Measurements from ENCODE around the gene RAB11FIP5. TPM values are rescaled to one million over a fixed set of nuclear protein-coding genes. Genes with fewer than 3 reads are reported as not detected.
A peak's percentile ranks its signal among the peaks of the same experiment; 100 is the strongest.

The RAB11FIP5 gene
- total RNA-seq, 1 donor from 2014 or later: 63.0 TPM

GRCh38 chr2:73084971-73085370 is 27.8 kb downstream of the RAB11FIP5 start:
- DNase-seq (ENCODE audit: low spot score): peak; percentile 28

DNA sequence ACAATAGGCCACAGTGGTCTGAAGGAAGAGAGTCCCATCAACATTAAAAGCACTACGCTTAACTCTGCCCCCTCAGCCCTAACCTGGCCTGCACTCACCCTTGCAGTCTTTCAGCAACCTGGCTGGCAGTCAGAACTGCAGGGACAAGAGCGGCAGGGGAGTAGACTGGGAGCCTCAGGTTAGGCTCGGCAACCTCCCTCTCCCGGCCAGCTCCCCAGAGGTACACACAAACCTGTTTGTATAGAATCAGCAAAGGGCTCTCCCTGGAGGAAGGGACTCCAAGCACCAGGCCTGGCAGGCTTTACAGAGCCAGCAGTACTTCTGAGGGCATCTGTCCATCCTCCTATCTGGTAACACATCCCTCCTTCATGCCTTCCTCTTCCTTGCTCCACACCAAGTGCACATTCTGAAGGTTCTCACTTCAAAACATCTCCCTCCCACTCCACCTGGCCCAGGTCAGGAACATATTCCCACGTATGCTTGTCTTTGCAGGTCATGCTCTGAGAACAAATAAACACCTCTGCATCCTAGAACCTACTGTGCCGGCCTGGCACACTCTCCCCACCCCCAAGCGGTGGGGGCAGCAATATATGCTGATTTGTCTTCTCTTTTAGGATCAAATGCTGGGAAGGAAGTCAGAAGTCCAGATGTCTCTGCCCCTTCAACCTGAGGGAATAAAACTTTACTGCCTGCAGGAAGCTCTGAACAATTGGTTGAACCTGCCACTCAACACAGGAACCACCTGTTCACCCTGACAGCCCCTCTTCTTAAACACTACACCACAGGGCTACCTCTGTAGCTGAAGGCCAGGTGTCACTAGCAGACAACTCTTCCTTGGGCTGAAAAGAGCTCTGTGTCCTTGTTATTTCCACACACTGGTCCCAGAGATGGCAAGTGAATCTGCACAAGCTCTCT is 28.6 kb downstream of the RAB11FIP5 start:
- no peak for DNase-seq (ENCODE audit: low spot score)

- no peak for DNase-seq (ENCODE audit: low spot score)
Observed at GRCh38 chr2:73082523-73083410, 30.0 kb downstream of the RAB11FIP5 start.

- no peak for DNase-seq (ENCODE audit: low spot score)
Observed at GRCh38 chr2:73081181-73081671, 31.5 kb downstream of the RAB11FIP5 start.

DNA sequence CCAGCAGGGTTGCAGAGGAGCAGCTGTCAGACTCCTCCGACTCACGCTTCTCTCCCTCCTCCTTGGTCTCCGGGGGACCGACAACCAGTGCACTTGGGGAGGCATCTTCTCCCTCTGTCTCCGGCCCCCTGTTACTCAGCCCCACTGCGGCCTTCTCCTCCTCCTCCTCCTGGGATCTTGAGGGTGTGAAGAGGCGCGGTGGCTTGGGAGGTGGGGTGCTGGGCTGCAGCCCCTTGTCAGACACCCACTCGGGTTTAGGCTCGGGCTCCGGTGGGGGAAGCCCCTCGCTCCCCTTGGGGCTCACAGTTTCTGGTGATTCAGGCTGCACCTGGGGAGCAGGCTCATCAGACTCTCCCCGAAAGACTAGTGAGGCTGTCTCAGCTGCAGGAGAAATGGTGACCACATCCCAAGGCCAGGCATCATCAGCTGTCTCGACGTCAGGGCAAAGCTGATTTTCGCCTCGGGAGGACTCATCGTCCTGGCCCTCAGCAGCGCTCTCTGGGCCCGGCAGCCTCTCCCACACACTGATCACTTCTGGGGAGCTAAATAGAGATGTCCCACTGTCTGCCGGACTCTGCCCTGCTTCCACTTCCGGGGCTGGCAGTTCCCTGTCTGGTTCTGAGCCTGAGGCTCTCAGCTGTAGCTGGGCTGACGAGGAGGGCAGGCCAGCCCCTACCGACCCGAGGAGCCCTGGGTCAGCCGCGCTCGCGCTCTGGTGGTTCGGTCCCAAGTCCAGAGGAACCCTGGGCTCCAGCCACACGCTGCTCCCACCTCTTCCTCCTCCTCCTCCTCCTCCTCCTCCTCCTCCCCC is 32.2 kb downstream of the RAB11FIP5 start:
- DNase-seq (ENCODE audit: low spot score): no peak

DNA sequence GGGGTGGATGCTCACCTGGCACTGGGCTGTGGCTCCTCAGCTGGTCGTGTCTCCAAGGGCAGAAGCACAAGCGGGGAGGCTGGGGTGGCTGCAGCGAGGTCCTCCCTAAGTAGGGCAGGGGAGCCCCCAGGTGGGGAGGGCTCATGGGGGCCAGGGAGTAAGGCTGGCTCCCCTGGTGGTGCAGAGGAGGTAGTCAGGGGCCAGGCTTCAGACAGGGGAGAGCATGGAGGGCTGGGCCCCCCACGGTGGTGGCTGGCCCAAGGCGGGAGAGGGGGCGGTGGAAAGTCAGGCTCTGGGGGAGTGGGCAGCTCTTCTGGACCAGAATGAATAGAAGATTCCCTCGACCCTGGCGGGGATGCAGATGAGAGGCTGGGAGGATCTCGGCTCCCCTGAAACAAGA is 33.1 kb downstream of the RAB11FIP5 start:
- no peak for DNase-seq (ENCODE audit: low spot score)

DNA sequence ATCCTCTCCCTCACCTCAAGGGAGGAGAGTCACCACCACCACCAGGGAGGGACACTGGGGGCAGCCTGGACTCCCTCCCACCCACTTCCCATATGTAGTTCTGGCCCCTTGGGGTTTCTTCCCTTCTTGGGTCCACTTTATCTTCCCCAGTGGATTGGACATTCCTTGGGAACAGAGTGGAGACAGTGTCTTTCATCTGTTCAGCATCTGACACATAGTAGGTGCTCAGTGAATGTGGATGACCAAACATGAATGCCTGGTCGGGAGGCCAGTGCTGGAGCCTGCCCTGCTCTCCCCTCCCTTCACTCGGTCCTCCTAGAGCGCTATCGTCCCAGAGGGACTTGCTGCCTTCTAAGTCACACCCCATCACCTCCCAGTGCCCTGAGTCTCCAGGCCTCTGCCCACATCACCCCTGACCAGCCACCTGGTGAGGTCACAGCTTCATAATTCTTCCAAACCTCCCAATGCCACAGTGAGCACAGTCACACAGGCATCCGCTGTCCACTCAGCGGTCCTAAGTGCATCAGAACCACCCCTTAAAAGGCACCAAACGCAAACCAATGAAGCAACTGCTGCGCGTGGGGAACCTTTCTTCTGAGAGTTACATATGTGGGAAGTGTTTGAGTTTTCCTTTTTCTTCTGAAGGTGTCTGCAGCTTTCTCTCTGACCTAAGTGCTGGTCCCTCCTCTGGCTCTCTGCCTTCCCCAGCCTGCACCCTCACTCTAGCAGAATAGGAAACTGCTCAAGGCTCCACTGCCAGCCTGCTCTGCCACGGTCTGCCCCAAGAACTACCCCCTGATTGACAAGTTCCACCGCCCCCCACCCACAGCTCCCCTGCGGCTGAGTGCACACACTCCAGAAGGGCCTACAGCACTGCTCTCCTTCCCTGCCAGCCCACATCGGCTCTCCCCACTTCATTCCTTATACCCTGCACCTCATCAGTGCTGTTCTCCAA is 34.0 kb downstream of the RAB11FIP5 start:
- no peak for DNase-seq (ENCODE audit: low spot score)

GRCh38 chr2:73077424-73077795 is 35.3 kb downstream of the RAB11FIP5 start:
- no peak for DNase-seq (ENCODE audit: low spot score)

- DNase-seq (ENCODE audit: low spot score): no peak
Observed at GRCh38 chr2:73076701-73077423, 35.9 kb downstream of the RAB11FIP5 start.

GRCh38 chr2:73075477-73076373 is 37.0 kb downstream of the RAB11FIP5 start:
- peak; percentile 34 for DNase-seq (ENCODE audit: low spot score)

DNA sequence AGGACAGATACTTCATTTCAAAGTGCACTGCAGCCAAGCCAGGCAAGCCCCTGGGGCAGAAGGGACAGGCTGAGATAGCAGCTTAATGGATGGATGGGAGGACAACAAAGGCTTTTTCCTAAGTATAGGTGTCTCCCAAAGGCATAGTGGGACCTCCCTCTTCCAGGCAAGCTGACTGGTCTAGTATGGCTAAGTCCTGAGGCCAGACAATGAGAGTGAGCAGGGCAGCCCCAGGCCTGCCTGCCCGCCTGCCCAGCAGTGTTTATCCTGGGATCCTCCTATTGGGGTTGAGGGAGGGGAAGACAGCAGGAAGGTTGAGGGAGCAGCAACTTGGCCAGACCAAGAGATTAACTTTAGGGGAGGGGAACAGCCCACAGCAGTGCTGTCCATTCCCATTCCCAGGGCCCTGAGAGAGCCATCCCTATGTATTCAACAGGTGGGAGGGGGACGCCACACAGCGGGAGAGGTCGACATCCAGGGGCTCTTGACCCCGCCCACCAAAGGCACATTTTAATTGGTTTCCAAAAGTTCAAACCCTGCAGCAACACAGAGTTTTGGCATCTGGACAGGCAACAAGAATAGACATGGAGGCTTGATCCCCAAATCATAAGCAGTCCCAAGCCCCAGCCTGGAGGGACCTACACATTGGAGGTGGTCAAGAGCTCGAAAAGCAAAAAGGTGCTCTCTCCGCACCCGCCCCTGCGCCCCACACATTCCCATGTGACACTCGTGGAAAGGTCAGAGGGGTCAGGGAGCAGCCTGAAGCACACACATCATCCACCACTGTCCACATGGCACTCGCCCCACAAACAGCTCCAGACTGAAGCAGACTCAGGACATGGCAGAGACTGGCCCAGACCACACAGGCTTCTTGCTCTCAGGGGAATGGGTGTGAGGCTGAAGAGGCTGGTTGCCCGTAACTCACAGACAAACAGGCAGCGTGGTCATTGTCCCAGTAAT is 38.4 kb downstream of the RAB11FIP5 start:
- no peak for DNase-seq (ENCODE audit: low spot score)

DNA sequence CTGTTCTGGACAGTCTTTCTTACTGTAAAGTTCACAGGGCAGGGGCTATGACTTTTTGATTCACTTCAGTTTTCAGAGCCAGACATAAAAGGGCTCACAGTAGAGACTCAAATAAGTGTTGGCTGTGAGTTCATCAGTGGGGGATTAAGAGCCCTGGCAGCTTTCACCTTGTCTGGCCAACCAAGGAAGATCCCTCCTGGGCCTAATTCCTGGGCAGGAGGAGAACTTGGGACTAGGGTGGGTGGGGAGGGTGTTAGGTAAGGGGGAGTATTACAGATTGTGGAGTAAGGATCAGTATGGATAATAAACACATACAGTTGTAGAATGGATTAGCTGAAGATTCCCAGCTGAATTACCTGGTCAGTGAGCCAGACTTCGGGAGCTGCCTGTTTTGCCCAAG is 40.3 kb downstream of the RAB11FIP5 start:
- no peak for DNase-seq (ENCODE audit: low spot score)

- DNase-seq (ENCODE audit: low spot score): peak; percentile 28
Observed at GRCh38 chr2:73072129-73072395, 40.7 kb downstream of the RAB11FIP5 start.

- peak; percentile 98 for DNase-seq (ENCODE audit: low spot score)
Observed at GRCh38 chr2:73071360-73072128, 41.2 kb downstream of the RAB11FIP5 start, which contains the start of gene SFXN5. Gene SFXN5 (minus strand): TSS chr2:73071712. CDS start chr2:73071705, 7 bp downstream.

GRCh38 chr2:73070643-73071359 is 41.9 kb downstream of the RAB11FIP5 start:
- DNase-seq (ENCODE audit: low spot score): no peak

All from mucosa of gallbladder (tissue), 1 donor.